Uterus (tissue), 4 donors: ENCODE measurements around the gene ZNF628. TPM values are rescaled to one million over a fixed set of nuclear protein-coding genes. Genes with fewer than 3 reads are reported as not detected.
"Not testable (repeated sequence)": the region's sequence is repeated elsewhere in the genome, so short reads cannot be mapped to it uniquely, and the experiment has no call there.

ENCODE experiments used
- DNase-seq, 2 donors: peaks; one replicate each; pipeline ENCODE4 v3.0.0-alpha.2; 2019 to 2020
- H3K27ac ChIP-seq, 2 donors: fragments of 200-600 bp; sonication (generic); 1 replicate in 1 of 2; 2 replicates in 1 of 2; pipeline ENCODE4 v1.5.1; 2016 to 2018
- H3K27me3 ChIP-seq, 2 donors: fragments of 200-600 bp; sonication (generic); one replicate each; pipeline ENCODE4 v1.5.1; 2018 to 2019; ENCODE audit warnings: control low read depth in 1 of 2
- H3K36me3 ChIP-seq, 2 donors: fragments of 200-600 bp; sonication (generic); one replicate each; pipeline ENCODE4 v1.5.1; 2019; ENCODE audit warnings: control low read depth in 1 of 2
- H3K4me1 ChIP-seq, 2 donors: fragments of 200-600 bp; sonication (generic); one replicate each; pipeline ENCODE4 v1.5.1; 2018 to 2019; ENCODE audit warnings: control low read depth in 1 of 2
- H3K4me3 ChIP-seq, 2 donors: fragments of 200-600 bp; sonication (generic); 1 replicate in 1 of 2; 2 replicates in 1 of 2; pipeline ENCODE4 v1.5.1; 2018 to 2019; ENCODE audit warnings: mild to moderate bottlenecking in 1 of 2
- H3K9me3 ChIP-seq, 2 donors: fragments of 200-600 bp; sonication (generic); one replicate each; pipeline ENCODE4 v1.5.1; 2019; ENCODE audit warnings: control low read depth in 1 of 2
- POLR2A ChIP-seq, 2 donors: fragments of 450-650 bp; IDR thresholded peaks; one replicate each; pipeline ENCODE4 v1.6.1; 2016; ENCODE audit warnings: antibody characterized with exemption in 2 of 2, mild to moderate bottlenecking in 1 of 2, moderate library complexity in 1 of 2
- intact Hi-C: fragments of 100-400 bp; cut with DNase I; formaldehyde crosslinking; loops from one replicate; pipeline ENCODE4 v1.15.1; 2023; ENCODE audit warnings: low total_unique reads
- total RNA-seq, 4 donors: library from RNA; depleted of rRNA in 3 of 4; stranded (reverse); fragments of >200 nt in 3 of 4; gene quantifications; one replicate each; pipeline versions ENCODE4 v1.1.0 to v1.2.4, GENCODE V29; 2014 to 2023
- TF ChIP-seq, protein P1 (sequence below), 4 experiments: fragments of 200-600 bp in 2 of 4; fragments of 450-650 bp in 2 of 4; sonication (generic) in 2 of 4; IDR thresholded peaks; one replicate each; pipeline ENCODE4 v1.5.1; 2016 to 2019; ENCODE audit warnings: antibody characterized with exemption in 4 of 4, mild to moderate bottlenecking in 2 of 4, moderate library complexity in 1 of 4
- donor health status: DM: yes; HTN: yes; CAD: no.

Gene ZNF628
- total RNA-seq, 4 donors from 2014 or later = 1.0 to 29.5 (median 11.9) TPM; not detected in 1

DNA sequence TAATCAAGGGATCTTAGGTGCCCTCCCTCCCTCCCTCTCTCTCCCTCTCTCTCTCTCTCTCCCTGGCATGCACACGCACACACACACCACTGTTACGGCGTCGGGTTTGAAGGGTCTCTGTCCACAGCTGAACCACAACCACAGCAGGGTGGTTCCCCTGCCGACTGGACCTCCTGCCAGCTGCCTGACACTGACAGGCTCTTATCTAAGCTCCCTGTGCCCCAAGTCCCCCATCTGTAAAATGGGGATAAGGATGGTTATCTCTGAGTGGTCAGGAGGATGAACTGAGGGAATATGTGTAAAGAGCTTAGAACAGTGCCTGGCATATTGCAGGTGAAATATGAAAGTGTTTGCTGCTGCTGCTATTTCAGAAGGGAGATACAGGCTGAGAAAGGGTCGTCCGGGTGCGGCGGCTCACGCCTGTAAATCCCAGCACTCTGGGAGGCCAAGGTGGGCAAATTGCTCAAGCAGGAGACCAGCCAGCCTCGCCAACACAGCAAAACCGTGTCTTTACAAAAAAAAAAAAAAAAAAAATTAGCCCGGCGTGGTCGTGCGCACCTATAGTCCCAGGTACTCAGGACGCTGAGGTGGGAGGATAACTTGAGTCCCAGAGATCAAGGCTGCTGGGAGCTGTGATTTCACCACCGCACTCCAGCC, 32.5 kb upstream of the ZNF628 start:
- Histone ChIP-seq H3K27ac (no peak overlapping the region), H3K4me3 (no peak overlapping the region), H3K4me1 (no peaks in the 10 kb centered on the region), H3K27me3 (peaks cover 12 to 41% of the 10 kb centered on the region in 2 donors), H3K36me3 (no peaks in the 10 kb centered on the region), H3K9me3 (no peaks in the 10 kb centered on the region)
- intact Hi-C loops = no loop called here
- DNase-seq = no peak
- no peak for TF ChIP-seq POLR2A (IDR thresholded peaks at IDR 0.05)
- TF ChIP-seq, protein P1, sequence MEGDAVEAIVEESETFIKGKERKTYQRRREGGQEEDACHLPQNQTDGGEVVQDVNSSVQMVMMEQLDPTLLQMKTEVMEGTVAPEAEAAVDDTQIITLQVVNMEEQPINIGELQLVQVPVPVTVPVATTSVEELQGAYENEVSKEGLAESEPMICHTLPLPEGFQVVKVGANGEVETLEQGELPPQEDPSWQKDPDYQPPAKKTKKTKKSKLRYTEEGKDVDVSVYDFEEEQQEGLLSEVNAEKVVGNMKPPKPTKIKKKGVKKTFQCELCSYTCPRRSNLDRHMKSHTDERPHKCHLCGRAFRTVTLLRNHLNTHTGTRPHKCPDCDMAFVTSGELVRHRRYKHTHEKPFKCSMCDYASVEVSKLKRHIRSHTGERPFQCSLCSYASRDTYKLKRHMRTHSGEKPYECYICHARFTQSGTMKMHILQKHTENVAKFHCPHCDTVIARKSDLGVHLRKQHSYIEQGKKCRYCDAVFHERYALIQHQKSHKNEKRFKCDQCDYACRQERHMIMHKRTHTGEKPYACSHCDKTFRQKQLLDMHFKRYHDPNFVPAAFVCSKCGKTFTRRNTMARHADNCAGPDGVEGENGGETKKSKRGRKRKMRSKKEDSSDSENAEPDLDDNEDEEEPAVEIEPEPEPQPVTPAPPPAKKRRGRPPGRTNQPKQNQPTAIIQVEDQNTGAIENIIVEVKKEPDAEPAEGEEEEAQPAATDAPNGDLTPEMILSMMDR (IDR thresholded peaks at IDR 0.05) = no peak

DNA sequence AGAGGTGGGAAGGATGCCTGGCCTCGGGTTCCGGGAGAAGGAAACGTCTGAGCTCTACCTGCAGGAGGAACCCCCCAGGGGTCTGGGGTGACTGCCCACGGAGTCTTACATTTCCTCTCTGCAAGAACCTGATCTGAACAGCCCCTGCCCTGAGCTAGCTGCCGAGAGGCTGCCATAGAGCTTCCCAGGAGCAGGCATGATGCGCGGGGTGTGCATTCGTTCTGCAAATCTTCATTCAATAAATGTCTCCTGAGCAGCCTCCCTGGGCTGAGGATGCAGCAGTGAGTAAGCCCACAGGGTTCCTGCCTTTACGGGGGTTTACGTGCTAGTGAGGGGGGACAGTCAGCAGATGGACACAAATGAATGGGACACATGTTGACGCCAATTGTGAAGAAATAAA, 31.8 kb upstream of the ZNF628 start:
- no peaks in the 10 kb centered on the region for H3K36me3 ChIP-seq
- no peak overlapping the region for H3K27ac ChIP-seq
- no peaks in the 10 kb centered on the region for H3K4me1 ChIP-seq
- peaks cover 14 to 47% of the 10 kb centered on the region in 2 donors for H3K27me3 ChIP-seq
- H3K4me3 ChIP-seq = no peak overlapping the region
- H3K9me3 ChIP-seq = no peaks in the 10 kb centered on the region
- intact Hi-C loops = no loop called here
- TF ChIP-seq POLR2A (IDR thresholded peaks at IDR 0.05) = no peak
- TF ChIP-seq, protein P1 (IDR thresholded peaks at IDR 0.05) = no peak
- DNase-seq = no peak

DNA sequence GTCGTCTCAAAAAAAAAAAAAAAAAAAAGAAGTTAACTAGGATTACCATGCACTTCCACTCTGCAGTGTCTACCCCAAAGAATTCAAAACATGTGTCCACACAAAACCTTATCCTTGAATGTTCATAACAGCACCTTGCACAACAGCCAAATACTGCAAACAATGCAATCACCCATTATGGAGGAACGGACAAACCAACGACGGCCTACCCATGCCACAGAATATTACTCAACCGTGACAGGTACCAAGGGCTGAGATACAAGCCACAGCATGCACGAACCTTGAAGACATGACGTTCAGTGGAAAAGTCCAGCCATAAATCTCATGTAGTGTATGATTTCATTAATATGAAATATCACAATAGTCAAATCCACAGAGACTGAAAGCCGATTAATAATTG, 30.4 kb upstream of the ZNF628 start:
- no peak for DNase-seq
- Histone ChIP-seq H3K27me3 (peaks cover 9 to 43% of the 10 kb centered on the region in 2 donors), H3K9me3 (no peaks in the 10 kb centered on the region), H3K4me1 (peaks cover 0 to 2% of the 10 kb centered on the region in 2 donors), H3K4me3 (no peak overlapping the region), H3K27ac (no peak overlapping the region), H3K36me3 (no peaks in the 10 kb centered on the region)
- TF ChIP-seq POLR2A (IDR thresholded peaks at IDR 0.05) = no peak
- TF ChIP-seq, protein P1 (IDR thresholded peaks at IDR 0.05) = no peak
- intact Hi-C loops = no loop called here

DNA sequence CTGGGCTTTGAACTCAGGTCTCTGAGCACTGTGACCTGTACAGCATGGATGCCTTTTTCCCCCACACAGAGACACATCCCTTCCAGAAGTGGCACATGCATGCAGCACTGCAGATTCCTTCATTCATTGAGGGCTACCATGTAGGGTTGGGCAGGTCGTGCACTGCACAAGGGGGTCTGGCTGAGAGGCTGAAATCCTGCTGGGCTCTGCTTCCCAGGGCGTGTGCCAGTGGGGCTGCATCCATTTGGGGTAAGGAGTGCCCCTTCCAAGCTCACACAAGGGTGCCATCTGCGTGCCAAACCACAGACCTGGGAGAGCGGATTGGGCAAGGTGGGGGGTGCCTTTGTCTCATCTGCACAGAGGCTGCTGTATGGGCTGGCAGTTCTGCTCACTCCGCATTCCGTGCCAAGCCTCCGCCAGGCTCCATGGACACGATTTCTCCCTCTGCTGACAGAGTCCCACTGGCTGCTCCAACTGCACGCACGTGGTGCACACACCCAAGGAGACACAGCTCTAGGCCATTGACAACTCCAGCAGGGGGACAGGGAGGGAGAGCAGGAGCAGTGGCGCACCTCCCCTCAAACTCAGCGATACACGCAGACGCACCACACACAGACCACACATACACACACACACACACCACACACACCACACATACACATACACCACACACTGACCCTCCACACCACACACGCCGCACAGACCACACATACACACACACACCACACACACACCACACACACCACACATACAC, 28.8 kb upstream of the ZNF628 start:
- H3K27ac ChIP-seq = no peak overlapping the region
- intact Hi-C loops = no loop called here
- no peak for DNase-seq

DNA sequence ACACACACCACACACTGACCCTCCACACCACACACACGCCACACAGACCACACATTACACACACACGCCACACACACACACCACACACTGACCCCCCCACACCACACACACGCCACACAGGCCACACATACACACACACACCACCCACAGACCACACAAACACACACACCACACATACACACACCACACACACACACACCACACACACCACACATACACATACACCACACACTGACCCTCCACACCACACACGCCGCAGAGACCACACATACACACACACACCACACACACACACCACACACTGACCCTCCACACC, 28.3 kb upstream of the ZNF628 start:
- Histone ChIP-seq H3K27me3 (peaks cover 18 to 42% of the 10 kb centered on the region in 2 donors), H3K4me1 (peaks cover 0 to 18% of the 10 kb centered on the region in 2 donors)
- H3K9me3 ChIP-seq, H3K4me3 ChIP-seq, H3K36me3 ChIP-seq, H3K27ac ChIP-seq, intact Hi-C loops, DNase-seq: not testable (repeated sequence)

More for the DNA sequence above, 28.8 kb upstream of the ZNF628 start:
- peaks cover 18 to 45% of the 10 kb centered on the region in 2 donors for H3K27me3 ChIP-seq
- H3K4me1 ChIP-seq = peaks cover 0 to 17% of the 10 kb centered on the region in 2 donors
- TF ChIP-seq, protein P1 (IDR thresholded peaks at IDR 0.05) = no peak
- TF ChIP-seq POLR2A (IDR thresholded peaks at IDR 0.05) = no peak
- no peaks in the 10 kb centered on the region for H3K9me3 ChIP-seq
- no peaks in the 10 kb centered on the region for H3K36me3 ChIP-seq
- H3K4me3 ChIP-seq = no peak overlapping the region
